Stimulated activated naive CD8-positive, alpha-beta T cell treated with anti-CD3 and anti-CD28 coated beads, Interleukin-15, Interleukin-2, amounts not matched to agents 100 U/mL and 50 U/mL, for 24 hours (primary cell): ENCODE results near the gene AMBP.

Experiments used
- ATAC-seq: fragments of 150-1000 bp; cut with Tn5 transposase; one replicate; pipeline ENCODE4 v1.10.0; 2021
- DNase-seq: peaks from one replicate; pipeline ENCODE4 v3.0.0; 2021

AMBP gene

GRCh38 chr9:114072184-114073140, 5.6 kb downstream of the AMBP start:
- no peak for ATAC-seq
- DNase-seq = no peak

GRCh38 chr9:114071197-114071795, 6.8 kb downstream of the AMBP start:
- DNase-seq (no peak), ATAC-seq (no peak)

GRCh38 chr9:114070188-114071103, 7.7 kb downstream of the AMBP start:
- ATAC-seq = no peak
- DNase-seq = no peak

GRCh38 chr9:114069476-114070187, 8.5 kb downstream of the AMBP start:
- DNase-seq = no peak
- ATAC-seq = no peak

GRCh38 chr9:114065304-114065703, 12.8 kb downstream of the AMBP start:
- DNase-seq = no peak
- ATAC-seq = no peak

GRCh38 chr9:114061830-114062474, 16.1 kb downstream of the AMBP start:
- no peak for DNase-seq
- ATAC-seq = no peak

- no peak for ATAC-seq
- DNase-seq = no peak
Observed at GRCh38 chr9:114061292-114061691, 16.8 kb downstream of the AMBP start.

- ATAC-seq (no peak), DNase-seq (no peak)
Observed at GRCh38 chr9:114060711-114061110, 17.4 kb downstream of the AMBP start.

- no peak for ATAC-seq
- DNase-seq = no peak
Observed at GRCh38 chr9:114060070-114060469, 18.0 kb downstream of the AMBP start.

- no peak for DNase-seq
- ATAC-seq = no peak
Observed at GRCh38 chr9:114059047-114059803, 18.9 kb downstream of the AMBP start.

GRCh38 chr9:114058688-114059046, 19.4 kb downstream of the AMBP start:
- no peak for ATAC-seq

GRCh38 chr9:114057161-114057885, 20.8 kb downstream of the AMBP start:
- no peak for ATAC-seq
- no peak for DNase-seq

More at GRCh38 chr9:114058688-114059046, 19.4 kb downstream of the AMBP start:
- no peak for DNase-seq

GRCh38 chr9:114056527-114056926, 21.6 kb downstream of the AMBP start:
- DNase-seq (no peak), ATAC-seq (no peak)

GRCh38 chr9:114055894-114056293, 22.2 kb downstream of the AMBP start:
- DNase-seq = no peak
- no peak for ATAC-seq

- DNase-seq = no peak
- ATAC-seq = no peak
Observed at GRCh38 chr9:114055061-114055460, 23.0 kb downstream of the AMBP start.

GRCh38 chr9:114054191-114054690, 23.9 kb downstream of the AMBP start:
- ATAC-seq (no peak), DNase-seq (no peak)

- ATAC-seq (no peak), DNase-seq (no peak)
Observed at GRCh38 chr9:114053246-114054005, 24.7 kb downstream of the AMBP start.

- ATAC-seq = no peak
- no peak for DNase-seq
Observed at GRCh38 chr9:114051706-114052105, 26.4 kb downstream of the AMBP start.

- DNase-seq (no peak), ATAC-seq (no peak)
Observed at GRCh38 chr9:114051281-114051680, 26.8 kb downstream of the AMBP start.
